ENCODE measurements around the gene CLDN25. TPM values are rescaled to one million over a fixed set of nuclear protein-coding genes. Genes with fewer than 3 reads are reported as not detected.
"Not testable (repeated sequence)": the region's sequence is repeated elsewhere in the genome, so short reads cannot be mapped to it uniquely, and the experiment has no call there.

CLDN25 gene
- total RNA-seq: not detected in 2 replicates

DNA sequence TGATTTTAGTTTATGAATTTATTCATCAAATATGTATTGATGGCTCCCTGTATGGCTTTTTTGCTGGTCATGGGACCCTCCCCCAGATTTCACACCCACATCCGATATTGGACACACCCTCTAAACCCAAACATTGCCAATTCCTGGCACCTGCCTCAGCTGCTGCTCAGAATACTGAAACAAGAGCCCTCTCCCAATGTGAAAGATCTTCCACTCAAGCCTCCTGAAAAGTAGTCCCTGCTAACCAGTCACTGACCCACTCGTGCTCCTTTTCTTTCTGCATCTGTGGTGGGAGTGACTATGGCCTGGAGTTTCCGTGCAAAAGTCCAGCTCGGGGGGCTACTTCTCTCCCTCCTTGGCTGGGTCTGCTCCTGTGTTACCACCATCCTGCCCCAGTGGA is at the start of gene CLDN25:
CLDN25 (plus strand) TSS at position 301 of the 400 bp plus-strand sequence; CDS start at position 301, 0 bp downstream.
- intact Hi-C loops (cut with micrococcal nuclease): no loop called here

- intact Hi-C loops (cut with micrococcal nuclease): loop anchor here (1.0 kb wide), 1 partner anchor 426 kb away; no protein-coding TSS in a partner anchor
These were observed 48.5 kb upstream of the CLDN25 start for GRCh38 chr11:113730887-113731726.

DNA sequence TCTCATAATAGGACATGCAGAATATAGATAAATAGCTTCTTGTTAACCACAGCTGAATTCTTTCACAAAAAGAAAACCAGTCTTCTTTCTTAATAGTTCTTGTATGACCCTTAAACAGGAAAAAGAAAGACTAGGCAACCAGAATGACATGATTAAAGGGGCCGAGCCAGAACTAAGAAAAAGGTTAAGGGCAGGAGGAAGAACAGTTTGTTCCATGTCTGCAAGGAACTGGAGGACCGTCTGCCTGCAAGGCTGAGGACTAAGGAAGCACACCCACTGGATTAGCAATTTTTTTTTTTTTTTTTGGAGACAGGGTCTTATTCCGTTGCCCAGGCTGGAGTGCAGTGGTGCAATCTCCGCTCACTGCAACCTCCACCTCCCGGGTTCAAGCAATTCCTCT is 47.5 kb upstream of the CLDN25 start:
- intact Hi-C loops (cut with micrococcal nuclease): no loop called here

DNA sequence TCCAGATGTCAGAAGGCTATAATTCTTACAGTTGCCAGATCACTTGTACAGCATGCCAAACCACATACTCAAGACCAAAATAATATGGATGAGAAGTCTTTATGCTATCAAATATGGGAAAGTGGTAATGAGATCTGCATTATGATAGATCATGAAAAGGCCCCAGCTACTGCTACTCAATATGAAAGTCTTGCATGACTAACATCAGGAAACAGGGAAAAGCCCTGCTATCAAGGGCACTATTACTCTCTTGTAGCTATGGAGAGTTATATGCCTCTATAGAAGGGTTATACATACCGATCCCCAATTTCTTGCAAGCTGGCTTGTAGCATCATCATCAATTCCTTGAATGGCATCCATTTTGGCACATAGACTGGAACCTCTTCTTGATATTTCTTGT is 43.3 kb upstream of the CLDN25 start:
- intact Hi-C loops (cut with micrococcal nuclease): loop anchor here (5.0 kb wide), 1 partner anchor 149 kb away; no protein-coding TSS in a partner anchor

GRCh38 chr11:113752932-113753331 is 26.7 kb upstream of the CLDN25 start:
- intact Hi-C loops (cut with micrococcal nuclease): no loop called here

DNA sequence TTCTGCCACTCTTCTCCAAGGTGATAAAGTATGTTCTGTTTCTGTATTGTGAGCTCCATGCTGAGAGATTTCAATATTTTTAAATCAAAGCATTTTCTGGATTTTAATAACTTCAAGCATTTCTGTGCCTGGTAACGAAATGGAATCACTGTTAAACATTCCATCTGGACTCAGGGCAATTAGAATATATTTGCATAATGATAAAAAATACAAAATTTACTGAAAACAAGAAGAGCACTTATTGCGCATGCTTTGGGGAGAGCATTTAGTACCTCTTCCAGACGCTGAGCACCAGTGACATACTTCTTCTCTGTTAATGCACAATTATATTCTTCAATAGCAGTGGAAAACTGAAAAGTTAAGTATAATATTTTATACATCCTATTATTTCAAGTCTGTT is 19.4 kb upstream of the CLDN25 start:
- intact Hi-C loops (cut with micrococcal nuclease): no loop called here

- intact Hi-C loops (cut with micrococcal nuclease): not testable (repeated sequence)
These were observed 16.6 kb upstream of the CLDN25 start for GRCh38 chr11:113763040-113763439.

- intact Hi-C loops (cut with micrococcal nuclease): no loop called here
These were observed 14.9 kb upstream of the CLDN25 start for GRCh38 chr11:113764527-113765219.

DNA sequence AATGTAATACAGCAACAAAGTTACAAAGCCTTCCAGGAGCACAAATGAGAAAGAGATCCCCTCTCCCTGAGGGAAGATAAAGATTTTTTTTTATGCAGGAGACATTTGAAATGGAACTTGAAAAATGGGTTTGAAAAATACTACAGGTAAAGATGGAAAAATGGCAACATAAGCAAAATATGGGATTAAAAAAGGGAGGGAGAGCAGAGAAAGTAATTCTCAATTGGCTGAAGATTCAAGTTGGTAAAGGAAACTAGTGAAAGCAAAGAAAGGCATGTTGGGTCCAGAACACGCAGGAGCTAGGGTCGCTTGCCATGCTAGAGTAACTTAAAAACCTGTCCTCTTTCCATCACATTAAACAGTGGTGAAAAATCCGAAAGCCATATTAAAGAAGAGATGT is 7.6 kb upstream of the CLDN25 start:
- intact Hi-C loops (cut with micrococcal nuclease): loop anchor here (2.0 to 5.0 kb wide), 7 partner anchors 25 to 1901 kb away; partner anchors contain the start of genes ALG9, CFAP68, FDXACB1 and SDHD

- intact Hi-C loops (cut with micrococcal nuclease): loop anchor here (1.0 to 5.0 kb wide), 12 partner anchors 24 to 1902 kb away; partner anchors contain the start of genes ALG9, C11orf71, CFAP68 and FDXACB1
These were observed 6.5 kb upstream of the CLDN25 start for GRCh38 chr11:113773092-113773415.

DNA sequence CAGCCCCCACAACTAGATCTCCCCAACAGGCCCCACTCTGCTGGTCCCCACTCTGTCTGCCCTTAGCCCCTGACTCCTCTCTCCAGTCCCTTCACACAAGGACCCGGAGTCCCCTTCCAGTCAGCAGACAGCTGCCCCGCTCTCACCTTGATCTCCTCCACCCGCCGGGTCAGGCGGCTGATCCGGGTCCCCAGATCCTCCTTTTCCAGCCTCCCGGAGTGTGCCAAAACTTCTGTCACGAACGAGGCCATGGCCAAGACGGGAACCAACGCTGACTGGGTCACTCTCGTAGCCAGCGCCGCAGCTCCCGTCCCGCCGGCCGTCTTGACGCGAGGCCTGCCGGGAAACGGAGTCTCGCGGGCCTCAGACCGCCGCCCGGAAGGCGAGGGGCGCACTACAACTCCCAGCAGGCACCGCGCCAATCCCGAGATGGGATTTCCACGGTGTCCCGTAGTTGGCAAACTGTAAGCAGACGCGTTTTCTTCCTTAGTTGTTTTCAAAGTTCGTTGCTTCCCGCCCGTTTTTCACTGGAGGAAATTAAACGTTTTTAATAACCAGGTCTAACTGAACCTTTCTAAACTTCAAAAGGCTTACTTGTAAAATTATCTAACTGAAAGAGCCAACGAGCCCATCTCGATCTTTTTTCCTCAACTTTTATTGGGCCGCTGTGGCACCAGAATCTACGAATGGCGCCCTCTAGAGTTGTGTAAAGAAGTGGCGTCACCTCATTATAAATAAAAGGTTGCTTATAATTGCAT is 6.0 kb upstream of the CLDN25 start, which contains the start of gene ZW10:
ZW10 (minus strand) TSS at position 277 of the 758 bp plus-strand sequence; CDS start at position 251, 26 bp downstream.
- intact Hi-C loops (cut with micrococcal nuclease): loop anchor here (1.0 to 5.0 kb wide), 14 partner anchors 23 to 1903 kb away; partner anchors contain the start of genes ALG9, C11orf71, CFAP68 and FDXACB1

- intact Hi-C loops (cut with micrococcal nuclease): loop anchor here (1.0 to 5.0 kb wide), 3 partner anchors 187 to 1687 kb away; partner anchors contain the start of genes SDHD and TIMM8B
These were observed 5.5 kb upstream of the CLDN25 start for GRCh38 chr11:113774174-113774503.

GRCh38 chr11:113778111-113778910 is 1.3 kb upstream of the CLDN25 start:
- intact Hi-C loops (cut with micrococcal nuclease): no loop called here

DNA sequence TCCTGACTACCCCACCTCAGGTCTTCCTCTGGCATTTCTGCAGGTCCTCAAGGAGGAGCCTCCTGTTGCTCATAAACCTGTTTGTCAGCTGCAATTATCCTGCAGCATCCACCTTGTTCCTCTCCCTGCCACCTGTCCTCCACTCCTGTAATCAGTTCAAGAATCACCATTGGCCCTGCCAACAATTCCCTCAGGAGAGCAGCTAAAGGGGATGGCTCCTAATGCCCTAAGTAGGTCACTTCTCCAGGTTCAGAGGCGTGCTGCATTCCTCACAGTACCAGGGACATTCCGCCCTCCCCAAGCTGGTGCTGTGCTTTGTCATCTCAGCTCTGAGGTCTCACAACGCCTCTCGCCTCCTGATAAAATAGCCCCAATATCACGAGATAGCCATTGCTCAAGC is 2.1 kb downstream of the CLDN25 start:
- intact Hi-C loops (cut with micrococcal nuclease): no loop called here

- intact Hi-C loops (cut with micrococcal nuclease): no loop called here
These were observed 2.5 kb downstream of the CLDN25 start for GRCh38 chr11:113782134-113782533.

- intact Hi-C loops (cut with micrococcal nuclease): not testable (repeated sequence)
These were observed 9.4 kb downstream of the CLDN25 start for GRCh38 chr11:113789016-113789415.

- intact Hi-C loops (cut with micrococcal nuclease): no loop called here
These were observed 10.2 kb downstream of the CLDN25 start for GRCh38 chr11:113789675-113790320.

DNA sequence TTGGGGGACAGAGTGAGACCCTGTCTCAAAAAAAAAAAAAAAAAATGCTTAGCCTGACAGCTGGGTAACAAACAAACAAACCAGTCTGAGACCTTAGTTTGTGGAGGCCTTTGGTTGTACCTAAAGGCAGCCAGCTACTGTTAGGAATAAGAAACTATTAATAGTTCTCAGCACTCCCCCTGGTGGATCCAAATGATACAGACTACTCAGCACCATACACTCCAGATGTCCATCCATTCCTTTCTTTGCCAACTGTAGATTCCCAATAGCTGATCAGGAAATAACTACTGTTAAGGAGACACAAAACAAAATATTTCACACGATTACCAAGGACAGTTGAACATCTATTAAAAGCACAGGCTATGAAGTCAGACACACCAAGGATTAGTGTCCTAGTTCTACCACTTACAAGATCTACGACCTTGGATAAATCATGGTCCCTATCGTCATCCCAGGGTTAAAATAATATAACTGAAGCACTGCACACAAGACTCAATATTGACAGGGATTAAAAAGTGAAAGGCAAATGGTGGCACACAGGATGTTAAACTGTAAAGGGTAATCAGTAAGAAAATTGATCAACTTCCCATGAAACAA is 17.2 kb downstream of the CLDN25 start:
- intact Hi-C loops (cut with micrococcal nuclease): loop anchor here (1.0 to 2.0 kb wide), 4 partner anchors 24 to 1577 kb away; partner anchors contain the start of gene ZW10

DNA sequence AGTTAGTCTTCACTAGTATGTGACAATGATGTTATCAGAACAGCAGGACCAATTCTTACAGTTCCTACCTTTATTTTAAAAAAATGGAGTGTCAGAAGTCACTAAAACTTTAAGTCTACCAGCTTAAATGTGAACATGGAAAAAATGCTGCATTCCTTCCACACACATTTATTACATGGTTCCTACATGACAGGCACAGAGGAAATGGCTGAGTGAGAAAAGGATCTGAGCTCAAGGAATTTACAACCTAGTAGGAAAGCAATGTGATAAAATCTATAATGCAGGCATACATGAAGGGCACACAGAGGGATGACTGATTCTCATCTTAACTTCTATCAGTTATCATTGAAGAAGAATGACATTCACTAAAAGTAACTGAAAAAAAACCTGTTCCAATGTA is 23.0 kb downstream of the CLDN25 start:
- intact Hi-C loops (cut with micrococcal nuclease): no loop called here
